ENCODE measurements around the gene ITIH6.

Gene ITIH6

GRCh38 chrX:54708404-54708803, 89.7 kb downstream of the ITIH6 start:
- H3K36me3 ChIP-seq (ENCODE audit: insufficient read depth, low read depth, low read length), result no peaks in the 10 kb centered on the region
- no peaks in the 10 kb centered on the region for H3K9me3 ChIP-seq (ENCODE audit: insufficient read depth, low read depth, low read length)
- no peak overlapping the region for H3K27ac ChIP-seq (ENCODE audit: low read length)
- no peaks in the 10 kb centered on the region for H3K4me1 ChIP-seq (ENCODE audit: insufficient read depth, low read length)
- no peaks in the 10 kb centered on the region for H3K27me3 ChIP-seq (ENCODE audit: insufficient read depth, low read length)
- no peak overlapping the region for H3K9ac ChIP-seq (ENCODE audit: low read depth, low read length)
- no peak overlapping the region for H3K4me3 ChIP-seq (ENCODE audit: low read length)

All from iPS-20b (cell line).